PC-3 (cell line): ENCODE measurements around the gene CCDC92B. TPM values are rescaled to one million over a fixed set of nuclear protein-coding genes. Genes with fewer than 3 reads are reported as not detected.

Experiments
- ATAC-seq: fragments of 200-7000 bp; cut with Tn5 transposase; 2 replicates; pipeline ENCODE4 v1.9.1; 2020; ENCODE audit warnings: mild to moderate bottlenecking, moderate library complexity
- BruUV-seq: library from RNA; stranded (reverse); fragments of 400-500 nt; replicated peaks from 2 replicates; lab custom pipeline; 2021; lab: Mats Ljungman, UMichigan
- CTCF ChIA-PET: fragments of 300-600 bp; sonication (Branson Sonifier 250); formaldehyde crosslinking; loops from one replicate; lab custom pipeline; 2022; ENCODE audit warnings: antibody characterized with exemption; lab: Charles Lee
- POLR2A ChIA-PET: fragments of 300-600 bp; sonication (Branson Sonifier 250); formaldehyde crosslinking; loops from one replicate; lab custom pipeline; 2022; ENCODE audit warnings: antibody characterized with exemption; ENCODE audit not compliant: unreplicated experiment; lab: Charles Lee
- DNase-seq: peaks from one replicate; pipeline ENCODE4 v3.0.0-alpha.2; 2015
- H2AFZ ChIP-seq: fragments of 300-600 bp; sonication (generic); 2 replicates; pipeline ENCODE4 v1.6.0; 2016; ENCODE audit warnings: antibody characterized with exemption, low read length
- H3F3A ChIP-seq: fragments of 300-600 bp; sonication (generic); one replicate; pipeline ENCODE4 v1.6.0; 2017; ENCODE audit warnings: antibody characterized with exemption, low read length, control low read depth, mild to moderate bottlenecking; ENCODE audit not compliant: unreplicated experiment
- H3K27ac ChIP-seq: fragments of 300-600 bp; sonication (generic); 2 replicates; pipeline ENCODE4 v1.5.1; 2016; ENCODE audit warnings: mild to moderate bottlenecking, low read length
- H3K27me3 ChIP-seq: fragments of 300-600 bp; sonication (generic); 2 replicates; pipeline ENCODE4 v1.6.1; 2016; ENCODE audit warnings: low read length, mixed read lengths
- H3K36me3 ChIP-seq: fragments of 300-600 bp; sonication (generic); 2 replicates; pipeline ENCODE4 v1.6.1; 2016; ENCODE audit warnings: low read depth, mixed run types, low read length, mixed read lengths
- H3K4me1 ChIP-seq: fragments of 300-600 bp; sonication (generic); 2 replicates; pipeline ENCODE4 v1.5.1; 2016; ENCODE audit warnings: low read length; ENCODE audit not compliant: insufficient read depth
- H3K4me2 ChIP-seq: fragments of 300-600 bp; sonication (generic); 2 replicates; pipeline ENCODE4 v1.6.0; 2016; ENCODE audit warnings: low read length
- H3K4me3 ChIP-seq: fragments of 300-600 bp; sonication (generic); 2 replicates; pipeline ENCODE4 v1.5.1; 2016; ENCODE audit warnings: mild to moderate bottlenecking, low read length, mixed read lengths
- H3K79me2 ChIP-seq: fragments of 300-600 bp; sonication (generic); 2 replicates; pipeline ENCODE4 v1.6.1; 2017; ENCODE audit warnings: low read length, mixed read lengths
- H3K9ac ChIP-seq: fragments of 300-600 bp; sonication (generic); 2 replicates; pipeline ENCODE4 v1.6.0; 2016; ENCODE audit warnings: mild to moderate bottlenecking, low read length
- H3K9me2 ChIP-seq: fragments of 300-600 bp; sonication (generic); replicated peaks from 2 replicates; pipeline ENCODE4 v1.6.1; 2016; ENCODE audit warnings: mixed run types, low read length, mixed read lengths
- H3K9me3 ChIP-seq: fragments of 300-600 bp; sonication (generic); 2 replicates; pipeline ENCODE4 v1.6.1; 2016; ENCODE audit warnings: low read length, mixed read lengths
- H4K20me1 ChIP-seq: fragments of 300-600 bp; sonication (generic); 2 replicates; pipeline ENCODE4 v1.6.1; 2016; ENCODE audit warnings: low read length, mixed read lengths
- EZH2 ChIP-seq: fragments of 300-600 bp; sonication (generic); IDR thresholded peaks from one replicate; pipeline ENCODE4 v1.6.1; 2017; ENCODE audit warnings: antibody characterized with exemption, mild to moderate bottlenecking, low read length; ENCODE audit not compliant: unreplicated experiment
- EZH2phosphoT487 ChIP-seq: fragments of 300-600 bp; sonication (generic); IDR thresholded peaks from 2 replicates; pipeline ENCODE4 v1.6.1; 2018; ENCODE audit warnings: mild to moderate bottlenecking, antibody characterized with exemption, low read length, borderline replicate concordance
- intact Hi-C: fragments of 100-400 bp; cut with micrococcal nuclease; formaldehyde crosslinking; loops from 2 replicates; pipeline ENCODE4 v1.9.0; 2023
- total RNA-seq: library from RNA; depleted of rRNA; stranded (reverse); fragments of >200 nt; gene quantifications from 2 replicates; pipeline ENCODE4 v1.2.3, GENCODE V29; 2014
- TF ChIP-seq, protein P1 (sequence below): fragments of 300-600 bp; sonication (generic); conservative IDR thresholded peaks from 2 replicates; pipeline ENCODE4 v1.5.1; 2017; ENCODE audit warnings: antibody characterized with exemption, low read depth, mild to moderate bottlenecking, low read length

Gene CCDC92B
- total RNA-seq, 1 experiment from 2014 or later = not detected

DNA sequence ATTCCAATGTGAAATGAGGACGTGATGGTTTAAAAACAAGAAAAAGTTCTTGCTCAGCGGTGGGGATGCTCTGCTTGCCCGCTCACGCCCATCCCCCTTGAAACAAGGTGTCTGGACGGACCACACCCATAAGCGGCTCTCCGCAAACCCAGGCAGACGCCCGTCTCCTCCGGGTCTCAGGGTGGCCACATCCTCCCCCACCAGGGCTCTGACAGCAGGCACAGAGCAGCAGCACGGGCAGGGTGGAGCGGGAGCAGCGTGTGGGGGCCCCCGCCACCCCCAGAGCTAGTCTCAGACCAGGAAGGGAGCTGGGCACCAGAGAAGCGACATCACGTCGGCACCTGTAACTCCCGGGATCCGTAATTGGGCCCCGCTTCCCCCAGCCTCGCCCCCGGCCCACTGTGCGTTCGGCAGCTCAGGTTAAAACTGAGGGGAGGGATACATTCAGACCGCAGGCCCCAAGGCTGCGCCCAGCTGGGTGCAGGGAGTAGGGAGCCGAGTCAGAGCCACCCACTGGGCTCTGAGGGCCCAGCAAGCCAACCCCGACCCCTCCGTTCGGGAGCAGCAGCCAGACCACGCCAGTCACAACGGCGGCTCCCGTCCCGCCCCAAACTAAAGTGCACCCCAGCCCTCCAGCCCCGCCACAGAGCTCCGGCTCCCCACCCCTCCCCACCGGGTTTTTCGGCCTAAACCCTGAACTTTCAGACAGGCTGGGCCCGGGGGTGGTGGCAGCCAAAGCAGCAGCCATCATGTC is 59.9 kb downstream of the CCDC92B start:
- no peak overlapping the region for H3K4me2 ChIP-seq
- TF ChIP-seq EZH2phosphoT487 = no peak
- TF ChIP-seq, protein P1, sequence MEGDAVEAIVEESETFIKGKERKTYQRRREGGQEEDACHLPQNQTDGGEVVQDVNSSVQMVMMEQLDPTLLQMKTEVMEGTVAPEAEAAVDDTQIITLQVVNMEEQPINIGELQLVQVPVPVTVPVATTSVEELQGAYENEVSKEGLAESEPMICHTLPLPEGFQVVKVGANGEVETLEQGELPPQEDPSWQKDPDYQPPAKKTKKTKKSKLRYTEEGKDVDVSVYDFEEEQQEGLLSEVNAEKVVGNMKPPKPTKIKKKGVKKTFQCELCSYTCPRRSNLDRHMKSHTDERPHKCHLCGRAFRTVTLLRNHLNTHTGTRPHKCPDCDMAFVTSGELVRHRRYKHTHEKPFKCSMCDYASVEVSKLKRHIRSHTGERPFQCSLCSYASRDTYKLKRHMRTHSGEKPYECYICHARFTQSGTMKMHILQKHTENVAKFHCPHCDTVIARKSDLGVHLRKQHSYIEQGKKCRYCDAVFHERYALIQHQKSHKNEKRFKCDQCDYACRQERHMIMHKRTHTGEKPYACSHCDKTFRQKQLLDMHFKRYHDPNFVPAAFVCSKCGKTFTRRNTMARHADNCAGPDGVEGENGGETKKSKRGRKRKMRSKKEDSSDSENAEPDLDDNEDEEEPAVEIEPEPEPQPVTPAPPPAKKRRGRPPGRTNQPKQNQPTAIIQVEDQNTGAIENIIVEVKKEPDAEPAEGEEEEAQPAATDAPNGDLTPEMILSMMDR = no peak
- no peak for TF ChIP-seq EZH2
- no peak overlapping the region for H3K9ac ChIP-seq
- ATAC-seq (no peak), DNase-seq (no peak)
- POLR2A ChIA-PET = no interaction called here
- intact Hi-C loops = no loop called here
- H2AFZ ChIP-seq = no peak overlapping the region
- no peaks in the 10 kb centered on the region for H3K4me1 ChIP-seq
- H4K20me1 ChIP-seq = no peaks in the 10 kb centered on the region
- no TSS peak for BruUV-seq
- H3K9me3 ChIP-seq = no peaks in the 10 kb centered on the region
- no peaks in the 10 kb centered on the region; the same call in 1 of the 2 replicates for H3K36me3 ChIP-seq
- CTCF ChIA-PET = no interaction called here
- no peak overlapping the region for H3K27ac ChIP-seq
- H3F3A ChIP-seq = no peaks in the 10 kb centered on the region
- no peaks in the 10 kb centered on the region for H3K9me2 ChIP-seq
- H3K4me3 ChIP-seq = no peak overlapping the region
- no peaks in the 10 kb centered on the region for H3K27me3 ChIP-seq
- no peaks in the 10 kb centered on the region for H3K79me2 ChIP-seq

DNA sequence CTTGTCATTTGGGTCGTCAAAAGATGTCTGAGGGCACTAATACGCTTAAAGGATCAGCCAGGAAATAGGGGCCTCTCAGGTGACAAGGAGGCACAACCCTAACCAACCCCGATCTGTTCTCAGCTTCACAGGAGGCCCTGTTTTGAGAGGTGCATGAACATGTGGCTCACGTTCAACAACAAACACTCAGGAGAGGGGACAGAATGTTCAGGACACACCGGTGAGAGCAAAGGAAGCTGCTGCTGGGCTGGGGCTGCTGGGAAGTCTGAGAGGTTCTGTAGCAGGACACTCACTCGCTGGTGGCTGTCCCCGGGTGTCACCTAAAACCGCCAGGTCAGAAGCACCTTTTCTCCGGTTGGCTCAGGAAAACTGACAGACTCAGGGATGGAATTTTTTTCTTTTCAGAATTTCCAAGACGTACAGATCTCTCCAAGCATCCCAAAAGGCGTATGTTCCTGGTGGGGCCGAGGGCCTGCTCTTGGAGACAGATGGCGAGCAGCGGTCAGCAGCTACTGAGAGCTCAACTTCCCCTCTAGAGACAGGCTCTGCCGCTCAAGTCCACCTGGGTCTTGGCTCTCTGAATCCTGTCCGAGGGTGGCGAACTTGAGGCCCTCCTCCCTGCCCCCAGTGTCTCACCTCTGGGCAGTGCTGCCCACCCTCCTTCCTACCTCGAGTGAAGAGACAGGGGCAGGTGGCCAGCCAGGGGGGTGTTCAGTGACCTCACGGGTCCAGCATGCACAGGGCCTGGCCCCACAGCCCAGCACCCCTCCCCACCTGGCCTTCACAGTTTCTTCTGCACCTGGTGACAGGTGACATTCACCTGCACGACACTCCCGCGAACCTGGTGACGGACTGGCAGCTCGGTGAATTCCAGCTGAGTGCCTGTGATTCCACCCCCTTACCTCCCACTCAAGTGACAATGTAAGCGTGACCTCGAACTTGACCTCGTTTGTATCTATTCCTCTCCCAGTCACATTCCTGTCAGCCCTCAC is 60.8 kb downstream of the CCDC92B start:
- no TSS peak for BruUV-seq
- ChIA-PET CTCF (no interaction called here), POLR2A (no interaction called here)
- Histone ChIP-seq H3K27me3 (no peaks in the 10 kb centered on the region), H3K79me2 (no peaks in the 10 kb centered on the region), H3K9ac (no peak overlapping the region), H4K20me1 (no peaks in the 10 kb centered on the region), H3K4me3 (no peak overlapping the region), H3K4me2 (no peak overlapping the region), H3K4me1 (0 out of 2 replicates have a peak, but pooled peaks cover 1% of the 10 kb centered on the region), H3K27ac (no peak overlapping the region), H3K36me3 (no peaks in the 10 kb centered on the region; the same call in 1 of the 2 replicates), H3K9me3 (no peaks in the 10 kb centered on the region), H3F3A (peaks cover 1% of the 10 kb centered on the region), H2AFZ (no peak overlapping the region), H3K9me2 (no peaks in the 10 kb centered on the region)
- TF ChIP-seq EZH2phosphoT487 (no peak), EZH2 (no peak)
- TF ChIP-seq, protein P1 = no peak
- intact Hi-C loops = no loop called here
- ATAC-seq = no peak
- peak; percentile 4 for DNase-seq
